ENCODE measurements around the gene LIMA1.
"Not testable (repeated sequence)": the region's sequence is repeated elsewhere in the genome, so short reads cannot be mapped to it uniquely, and the experiment has no call there.

Gene LIMA1

GRCh38 chr12:50186681-50187080, 96.6 kb downstream of the LIMA1 start:
- DNase-seq (ENCODE audit: low read depth) = no peak

DNA sequence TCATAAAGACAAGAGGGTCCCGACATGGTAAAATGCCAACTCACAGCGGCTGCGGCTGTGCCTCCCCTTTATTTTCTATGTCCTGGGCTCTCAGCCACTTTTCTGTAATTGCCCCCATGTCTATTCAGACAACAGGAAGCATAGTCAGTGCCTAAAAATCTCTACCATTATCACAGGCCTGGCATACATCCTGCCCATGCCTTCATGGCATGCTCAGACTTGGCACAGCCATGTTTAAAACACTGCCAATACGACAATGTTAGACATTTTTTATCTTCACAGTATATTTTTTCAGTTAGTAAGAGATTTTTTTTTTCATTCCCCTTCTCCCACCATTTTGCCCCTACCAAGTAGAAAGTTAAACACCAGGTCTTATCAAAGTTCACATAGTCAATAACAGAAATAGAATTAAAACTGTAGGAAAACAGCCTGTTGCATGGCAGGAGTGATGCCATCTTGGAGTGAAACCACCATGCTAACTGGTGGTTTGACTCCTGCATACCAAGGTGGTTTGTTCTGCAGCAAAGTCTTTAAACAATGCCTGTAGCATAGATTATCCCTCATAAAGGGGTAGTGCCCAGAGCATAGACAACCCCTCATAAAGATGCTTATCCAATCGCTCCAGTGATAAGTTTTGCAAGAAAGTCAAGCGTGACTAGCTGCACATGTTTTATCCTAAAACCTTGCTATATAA, 97.2 kb downstream of the LIMA1 start:
- no peak for DNase-seq (ENCODE audit: low read depth)

DNA sequence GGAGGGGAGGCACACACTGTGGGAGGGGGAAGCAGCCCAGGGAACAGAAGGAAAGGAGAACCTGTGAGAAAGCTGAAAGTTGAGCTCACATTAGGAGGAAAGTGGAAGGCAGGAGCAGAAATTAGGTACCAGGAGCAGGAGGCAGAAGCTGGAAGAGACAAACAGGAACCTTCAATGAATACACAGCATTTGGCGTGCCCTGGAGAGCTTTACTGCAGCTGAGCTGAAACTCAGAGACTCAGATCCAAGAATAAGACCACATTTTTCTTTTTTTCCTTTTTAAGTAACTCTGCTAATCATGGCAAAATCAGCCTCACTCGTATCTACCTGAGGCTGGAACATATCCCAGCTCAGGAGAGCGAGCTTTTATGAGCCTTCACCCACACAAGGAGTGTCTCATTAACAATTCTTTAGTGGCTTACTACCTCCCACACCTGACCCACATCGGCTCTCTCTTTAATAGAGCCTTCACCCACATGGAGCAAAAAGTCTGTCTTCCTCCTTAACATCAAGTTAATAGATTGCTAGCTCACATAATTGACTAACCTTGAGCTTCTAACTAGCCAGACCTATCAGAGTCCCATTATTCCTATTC, 97.9 kb downstream of the LIMA1 start:
- DNase-seq (ENCODE audit: low read depth) = no peak

DNA sequence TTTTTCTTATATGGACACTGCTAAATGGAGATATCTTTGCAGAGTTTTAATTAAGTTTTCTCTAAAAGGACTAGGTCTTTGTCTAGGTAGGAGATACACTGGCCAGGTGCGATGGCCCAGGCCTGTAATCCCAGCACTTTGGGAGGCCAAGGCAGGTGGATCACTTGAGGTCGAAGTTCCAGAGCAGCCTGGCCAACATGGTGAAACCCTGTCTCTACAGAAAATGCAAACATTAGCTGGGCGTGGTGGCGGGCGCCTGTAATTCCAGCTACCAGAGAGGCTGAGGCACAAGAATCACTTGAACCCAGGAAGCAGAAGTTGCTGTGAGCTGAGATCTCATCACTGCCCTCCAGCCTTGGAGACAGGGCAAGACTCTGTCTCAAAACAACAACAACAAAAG, 99.1 kb downstream of the LIMA1 start:
- no peak for DNase-seq (ENCODE audit: low read depth)

DNA sequence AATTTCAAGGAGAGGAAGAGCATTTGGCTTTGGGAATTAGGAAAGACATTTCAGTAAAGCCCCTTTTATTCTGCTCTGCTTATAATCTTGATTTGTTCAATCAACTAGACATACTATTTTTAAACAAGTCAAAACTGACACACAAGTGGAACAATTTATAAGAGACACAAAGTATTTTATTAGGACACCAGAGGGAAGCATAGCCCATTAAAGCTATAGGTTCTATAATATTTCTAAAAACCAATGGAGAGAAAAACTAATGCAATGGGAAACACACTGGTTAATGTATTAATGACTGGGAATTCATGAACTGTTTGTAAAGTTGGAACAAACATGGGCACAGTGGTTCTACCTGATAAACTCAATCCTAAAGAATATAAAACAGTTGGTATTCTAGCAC, 100.9 kb downstream of the LIMA1 start:
- no peak for DNase-seq (ENCODE audit: low read depth)

- DNase-seq (ENCODE audit: low read depth) = no peak
Observed at GRCh38 chr12:50181691-50182090, 101.6 kb downstream of the LIMA1 start.

- no peak for DNase-seq (ENCODE audit: low read depth)
Observed at GRCh38 chr12:50175716-50176026, 107.6 kb downstream of the LIMA1 start.

DNA sequence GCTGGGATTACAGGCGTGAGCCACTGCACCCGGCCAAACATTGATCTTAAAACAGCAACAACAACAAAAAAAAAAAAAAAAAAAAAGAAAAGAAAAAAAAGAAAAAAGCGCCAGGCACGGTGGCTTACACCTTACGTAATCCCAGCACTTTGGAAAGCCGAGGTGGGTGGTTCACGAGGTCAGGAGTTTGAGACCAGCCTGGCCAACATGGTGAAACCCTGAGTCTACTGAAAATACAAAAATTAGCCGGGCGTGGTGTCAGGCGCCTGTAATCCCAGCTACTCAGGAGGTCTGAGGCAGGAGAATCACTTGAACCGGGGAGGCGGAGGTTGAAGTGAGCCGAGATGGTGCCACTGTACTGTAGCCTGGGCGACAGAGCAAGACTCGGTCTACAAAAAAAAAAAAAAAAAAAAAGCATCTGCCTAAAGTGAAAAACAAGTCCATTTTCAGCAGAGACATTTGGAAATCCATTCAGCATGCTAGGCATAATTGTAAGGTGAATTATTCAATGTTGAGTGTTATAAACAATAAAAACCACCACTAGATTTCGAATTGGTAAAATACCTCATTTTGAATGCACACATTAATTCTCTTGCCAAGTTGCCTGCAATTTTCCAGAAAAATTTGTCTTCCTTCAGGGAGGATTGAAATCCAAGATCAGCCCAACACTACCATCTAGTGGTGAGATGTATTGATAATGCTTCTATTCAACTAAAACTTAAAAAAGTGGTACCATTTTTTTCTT, 108.2 kb downstream of the LIMA1 start:
- DNase-seq (ENCODE audit: low read depth) = no peak

DNA sequence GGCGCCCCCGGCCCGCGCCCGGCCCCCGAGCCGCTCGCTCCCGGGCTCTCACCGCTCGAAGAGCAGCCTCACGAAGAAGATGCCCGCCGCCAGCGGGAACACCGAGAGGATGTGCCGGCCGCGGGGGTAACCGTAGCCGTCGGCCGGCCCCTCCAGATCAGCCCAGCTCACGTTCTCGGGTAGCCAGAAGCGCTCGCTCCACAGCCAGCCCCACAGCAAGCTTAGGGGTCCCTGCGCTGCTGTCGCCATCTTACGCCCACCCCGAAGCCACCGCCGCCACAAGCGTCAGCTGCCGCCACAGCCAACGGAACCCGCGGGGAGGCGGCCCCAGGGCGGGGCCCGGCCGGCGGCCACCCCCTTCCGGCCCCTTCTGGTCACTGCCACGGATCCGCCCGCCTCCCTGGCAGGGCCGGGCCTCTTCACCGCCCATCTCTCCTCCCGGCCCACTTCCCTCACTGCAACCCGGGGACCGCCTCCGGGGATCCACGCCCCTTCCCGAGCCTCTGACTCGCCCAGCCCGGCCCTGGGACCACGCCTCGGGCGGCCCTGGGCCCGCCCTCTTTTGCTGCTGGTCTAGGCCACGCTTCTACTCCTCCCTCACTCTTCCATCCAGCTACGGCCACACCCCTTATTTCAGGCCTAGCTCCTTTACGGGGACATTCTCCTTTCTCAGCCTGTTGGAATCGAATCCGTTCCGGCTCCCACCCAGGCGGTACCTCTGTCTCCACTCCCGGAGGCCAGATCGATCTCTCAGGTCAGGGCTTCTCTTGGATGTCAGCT, 116.1 kb downstream of the LIMA1 start, which contains the start of gene CERS5:
CERS5 (minus strand) TSS at position 321 of the 780 bp plus-strand sequence; CDS start at position 249, 72 bp downstream.
- peak; percentile 89 for DNase-seq (ENCODE audit: low read depth)

DNA sequence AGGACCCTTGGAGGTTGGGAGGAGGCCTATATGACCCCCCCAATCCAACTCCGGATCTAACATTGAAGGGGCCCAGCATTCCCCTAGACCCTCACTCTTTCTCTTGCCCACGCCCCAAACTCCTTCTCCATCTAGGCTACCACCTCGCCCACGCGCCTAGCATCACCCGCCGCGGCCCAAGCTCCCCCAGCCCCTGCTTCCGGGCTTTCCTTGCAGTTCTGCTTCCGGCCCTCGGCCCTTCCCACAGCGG, 116.6 kb downstream of the LIMA1 start:
- no peak for DNase-seq (ENCODE audit: low read depth)

DNA sequence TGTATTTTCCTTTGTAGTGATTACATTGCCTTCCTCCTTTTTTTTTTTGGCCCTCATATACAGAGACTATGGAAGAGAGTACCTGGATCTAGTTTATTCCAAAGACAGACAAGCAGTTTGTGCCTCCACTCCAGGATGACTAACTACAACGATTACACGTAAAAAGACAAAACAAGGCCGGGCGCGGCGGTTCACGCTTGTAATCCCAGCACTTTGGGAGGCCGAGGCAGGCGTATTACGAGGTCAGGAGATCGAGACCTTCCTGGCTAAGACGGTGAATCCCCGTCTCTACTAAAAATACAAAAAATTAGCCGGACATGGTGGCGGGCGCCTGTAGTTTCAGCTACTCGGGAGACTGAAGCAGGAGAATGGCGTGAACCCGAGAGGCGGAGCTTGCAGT, 118.4 kb downstream of the LIMA1 start:
- DNase-seq (ENCODE audit: low read depth) = no peak

- DNase-seq (ENCODE audit: low read depth) = no peak
Observed at GRCh38 chr12:50162230-50162629, 121.1 kb downstream of the LIMA1 start.

DNA sequence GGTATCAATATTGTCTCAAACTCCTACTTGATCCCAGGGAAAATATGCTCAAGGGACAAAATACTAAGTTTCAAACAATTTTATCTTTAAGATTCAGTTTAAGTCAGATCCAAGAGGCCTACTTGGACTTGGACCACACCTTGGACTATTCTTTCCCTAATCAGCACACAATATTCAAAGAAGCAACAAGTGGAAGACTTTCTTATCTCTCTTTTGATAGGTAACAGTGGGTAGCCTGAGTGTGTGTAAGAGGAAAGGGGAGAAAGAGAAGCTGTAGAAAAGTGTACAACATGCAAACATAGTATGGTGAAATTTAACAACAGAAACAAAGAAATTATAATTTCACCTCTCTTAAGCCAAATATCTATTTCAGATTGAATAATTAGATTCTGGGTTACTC, 122.7 kb downstream of the LIMA1 start:
- DNase-seq (ENCODE audit: low read depth) = no peak

DNA sequence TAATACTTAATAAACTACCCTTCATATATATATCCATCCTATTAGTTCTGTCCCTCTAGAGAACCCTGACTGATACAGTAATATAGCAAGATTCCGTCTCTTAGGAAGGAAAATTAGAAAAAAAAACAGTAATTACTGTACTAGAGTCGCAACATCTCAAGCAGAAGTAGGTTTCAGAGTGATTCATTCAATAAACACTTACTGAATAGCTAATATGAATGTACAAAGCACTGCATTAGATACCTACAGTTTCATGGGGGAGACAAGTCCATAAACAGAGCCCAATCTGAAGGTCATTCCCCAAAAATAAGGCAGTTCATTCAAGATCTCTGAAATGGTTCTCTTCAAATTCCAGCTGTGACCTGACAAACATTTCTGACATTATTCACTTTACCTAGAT, 126.1 kb downstream of the LIMA1 start:
- no peak for DNase-seq (ENCODE audit: low read depth)

DNA sequence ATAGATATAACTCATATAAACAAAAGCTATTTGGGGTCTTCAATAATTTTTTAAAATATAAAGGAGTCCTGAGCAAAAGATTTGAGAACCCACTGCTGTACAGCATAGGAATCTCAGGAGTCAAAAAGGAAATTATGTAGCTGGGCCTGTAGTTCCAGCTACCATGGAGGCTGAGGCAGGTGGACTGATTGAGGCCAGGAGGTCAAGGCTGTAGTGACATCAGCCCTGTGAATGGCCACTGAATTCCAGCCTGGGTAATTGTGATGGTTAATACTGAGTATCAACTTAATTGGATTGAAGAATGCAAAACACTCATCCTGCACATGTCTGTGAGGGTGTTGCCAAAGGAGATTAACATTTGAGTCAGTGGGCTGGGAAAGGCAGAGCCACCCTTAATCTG, 126.7 kb downstream of the LIMA1 start:
- no peak for DNase-seq (ENCODE audit: low read depth)

DNA sequence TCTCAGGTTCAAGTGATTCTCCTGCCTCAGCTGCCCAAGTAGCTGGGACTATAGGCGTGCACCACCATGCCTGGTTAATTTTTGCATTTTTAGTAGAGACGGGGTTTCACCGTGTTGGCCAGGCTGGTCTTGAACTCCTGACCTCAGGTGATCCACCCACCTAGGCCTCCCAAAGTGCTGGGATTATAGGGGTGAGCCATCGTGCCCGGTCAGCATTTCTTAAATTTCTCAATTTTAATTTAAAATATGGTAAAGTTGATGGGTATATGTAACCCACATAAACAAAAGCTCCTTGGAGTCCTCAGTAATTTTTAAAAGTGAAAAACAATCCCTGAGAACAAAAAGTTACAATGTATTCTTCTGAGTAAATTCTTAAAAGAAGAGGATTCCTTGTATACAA, 128.4 kb downstream of the LIMA1 start:
- DNase-seq (ENCODE audit: low read depth) = not testable (repeated sequence)

GRCh38 chr12:50151047-50151687, 132.2 kb downstream of the LIMA1 start:
- no peak for DNase-seq (ENCODE audit: low read depth)

DNA sequence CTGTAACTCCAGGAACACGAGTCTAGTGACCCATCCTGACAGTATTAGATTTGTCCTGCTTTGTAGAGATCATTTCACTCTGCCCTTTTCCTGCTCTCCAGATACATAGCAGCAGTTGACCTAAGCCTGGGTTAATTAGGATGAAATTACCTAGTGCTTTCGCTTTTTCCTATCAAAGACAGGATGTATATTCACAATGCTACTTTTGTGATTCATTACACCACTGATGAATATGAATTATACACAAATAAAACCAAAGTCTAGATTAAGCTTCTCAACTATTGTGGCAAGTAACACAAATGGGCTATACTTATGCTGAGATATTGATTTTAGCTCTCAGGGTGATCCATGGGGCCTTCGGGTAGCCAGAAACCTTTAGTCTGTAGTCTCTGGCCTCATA, 134.0 kb downstream of the LIMA1 start:
- no peak for DNase-seq (ENCODE audit: low read depth)

GRCh38 chr12:50148011-50148410, 135.3 kb downstream of the LIMA1 start:
- not testable (repeated sequence) for DNase-seq (ENCODE audit: low read depth)

GRCh38 chr12:50147281-50147680, 136.0 kb downstream of the LIMA1 start:
- DNase-seq (ENCODE audit: low read depth) = no peak

DNA sequence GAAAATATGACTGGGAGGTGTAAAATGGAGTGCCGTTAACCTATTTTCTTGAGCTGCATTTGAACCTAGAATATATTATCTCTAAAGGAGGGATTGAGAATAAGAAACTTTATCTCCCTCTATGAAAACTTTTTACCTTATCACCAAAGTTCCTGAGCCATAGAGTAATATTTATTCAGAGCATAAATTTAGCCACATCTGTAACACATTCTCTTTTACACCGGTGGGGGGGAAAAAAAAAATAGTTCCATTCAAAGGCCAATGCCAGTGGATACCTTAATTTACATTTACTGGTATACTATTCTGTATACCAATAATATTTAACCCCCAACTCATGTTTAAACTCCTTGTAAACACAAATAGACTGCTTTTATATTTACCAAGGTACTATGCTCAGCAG, 137.9 kb downstream of the LIMA1 start:
- no peak for DNase-seq (ENCODE audit: low read depth)

DNA sequence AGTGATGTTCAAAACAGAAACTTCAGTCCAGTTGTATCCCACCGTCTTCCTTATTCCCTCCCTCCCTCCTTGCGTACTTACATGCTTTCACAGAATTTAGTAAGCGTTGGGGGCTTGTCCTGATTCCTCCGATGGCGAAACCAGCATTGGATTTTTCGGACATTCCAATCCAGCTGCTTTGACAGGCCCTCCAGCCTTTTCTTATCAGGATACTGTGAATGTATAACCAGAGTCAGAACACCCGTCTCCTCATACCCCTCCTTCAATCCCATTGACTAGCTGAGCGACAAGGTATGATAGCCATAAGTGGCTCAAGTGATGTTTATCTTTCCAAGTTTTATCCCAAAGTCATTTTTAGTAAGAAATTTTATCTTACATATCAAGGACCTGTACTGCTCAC, 140.3 kb downstream of the LIMA1 start:
- no peak for DNase-seq (ENCODE audit: low read depth)

Data from HS-27A (cell line).